ENCODE measurements around the gene EIF4E1B. TPM values are rescaled to one million over a fixed set of nuclear protein-coding genes. Genes with fewer than 3 reads are reported as not detected.

EIF4E1B gene
- polyA plus RNA-seq, 2 donors, result not detected

DNA sequence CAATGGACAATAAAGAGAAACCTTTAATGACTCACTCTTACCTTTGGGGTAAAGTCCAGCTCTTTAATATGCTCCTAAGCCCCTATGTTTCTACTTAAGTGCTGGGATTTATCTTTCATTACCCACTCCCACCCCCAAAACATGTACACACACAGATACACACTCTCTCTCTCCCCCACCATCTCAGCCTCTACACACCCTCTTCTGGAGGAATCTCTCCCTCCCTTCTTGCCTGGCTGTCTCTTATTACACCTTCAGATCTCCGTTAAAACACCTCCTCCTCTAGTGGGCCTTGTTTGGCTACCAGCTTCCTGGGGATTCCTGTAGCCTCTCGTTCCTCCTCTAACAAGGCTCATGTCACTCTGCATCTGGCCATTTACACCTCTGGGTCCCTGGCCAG lies 27.4 kb upstream of the EIF4E1B start:
- H3K27ac ChIP-seq (ENCODE audit: low read depth in 2 of 2, low read length in 1 of 2), result no peak overlapping the region
- H3K4me1 ChIP-seq (ENCODE audit: control insufficient read depth in 2 of 2, insufficient read depth in 2 of 2, low read length in 1 of 2), result no peaks in the 10 kb centered on the region
- H3K4me3 ChIP-seq (ENCODE audit: low read depth in 1 of 2, low read length in 2 of 2), result no peak overlapping the region
- H3K27me3 ChIP-seq (ENCODE audit: control insufficient read depth in 1 of 2, insufficient read depth in 2 of 2, low read length in 2 of 2), result no peaks in the 10 kb centered on the region
- H3K36me3 ChIP-seq (ENCODE audit: control insufficient read depth in 2 of 2, insufficient read depth in 2 of 2, low read length in 1 of 2), result no peaks in the 10 kb centered on the region
- WGBS, 2 donors, result 20 to 30% methylated on average over 2 of the region's 2 CpGs
- H3K9me3 ChIP-seq (ENCODE audit: control insufficient read depth in 2 of 2, insufficient read depth in 1 of 2, low read depth in 1 of 2, low read length in 1 of 2), result no peaks in the 10 kb centered on the region

DNA sequence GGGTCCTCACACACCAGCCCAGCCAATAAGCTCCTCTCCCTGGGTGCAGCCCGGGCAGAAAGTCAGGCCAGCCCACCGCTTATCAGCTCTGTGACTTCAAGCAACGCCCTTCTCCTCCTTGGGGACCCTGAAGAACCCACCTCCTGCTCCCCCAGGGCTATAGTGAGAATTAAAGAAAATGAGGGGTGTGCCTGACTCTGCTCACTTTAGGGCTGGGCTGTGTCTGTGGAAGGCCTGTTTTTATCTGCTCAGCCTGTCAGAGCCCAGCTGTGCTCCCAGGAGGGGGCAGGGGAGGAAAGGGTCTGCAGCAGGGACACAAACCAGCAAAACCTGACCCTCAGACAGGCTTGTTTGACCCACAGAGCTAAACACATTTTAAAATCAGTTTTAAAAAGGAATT lies 24.4 kb upstream of the EIF4E1B start:
- no peaks in the 10 kb centered on the region for H3K36me3 ChIP-seq (ENCODE audit: control insufficient read depth in 2 of 2, insufficient read depth in 2 of 2, low read length in 1 of 2)
- H3K27me3 ChIP-seq (ENCODE audit: control insufficient read depth in 1 of 2, insufficient read depth in 2 of 2, low read length in 2 of 2), result peaks cover 0 to 4% of the 10 kb centered on the region in 2 donors
- no peak overlapping the region for H3K4me3 ChIP-seq (ENCODE audit: low read depth in 1 of 2, low read length in 2 of 2)
- 65 to 78% methylated on average over 3 of the region's 3 CpGs for WGBS, 2 donors
- peaks cover 4 to 8% of the 10 kb centered on the region in 2 donors for H3K4me1 ChIP-seq (ENCODE audit: control insufficient read depth in 2 of 2, insufficient read depth in 2 of 2, low read length in 1 of 2)
- H3K9me3 ChIP-seq (ENCODE audit: control insufficient read depth in 2 of 2, insufficient read depth in 1 of 2, low read depth in 1 of 2, low read length in 1 of 2), result no peaks in the 10 kb centered on the region
- H3K27ac ChIP-seq (ENCODE audit: low read depth in 2 of 2, low read length in 1 of 2), result no peak overlapping the region

DNA sequence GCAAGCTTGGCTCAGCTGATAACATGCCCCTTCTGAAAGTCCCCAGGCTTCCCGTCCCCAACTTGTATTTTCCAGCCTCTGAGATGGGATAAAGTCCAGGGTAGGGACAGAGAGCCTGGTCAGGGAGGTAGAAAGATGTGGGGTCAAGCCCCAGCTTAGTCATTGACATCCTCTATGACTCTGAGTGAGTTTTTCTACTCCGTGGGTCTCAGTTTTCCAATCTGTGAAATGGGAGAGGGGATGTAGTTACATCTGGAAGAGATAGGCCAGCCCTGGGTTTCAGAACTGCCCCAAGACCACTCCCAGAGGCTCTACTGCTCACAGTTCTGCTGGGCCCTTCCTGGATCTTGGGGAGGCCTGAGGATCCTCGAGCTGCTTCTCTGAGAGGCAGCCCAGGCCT lies 23.6 kb upstream of the EIF4E1B start:
- peaks cover 0 to 4% of the 10 kb centered on the region in 2 donors for H3K27me3 ChIP-seq (ENCODE audit: control insufficient read depth in 1 of 2, insufficient read depth in 2 of 2, low read length in 2 of 2)
- WGBS, 2 donors, result 87 to 91% methylated on average over 3 of the region's 3 CpGs

DNA sequence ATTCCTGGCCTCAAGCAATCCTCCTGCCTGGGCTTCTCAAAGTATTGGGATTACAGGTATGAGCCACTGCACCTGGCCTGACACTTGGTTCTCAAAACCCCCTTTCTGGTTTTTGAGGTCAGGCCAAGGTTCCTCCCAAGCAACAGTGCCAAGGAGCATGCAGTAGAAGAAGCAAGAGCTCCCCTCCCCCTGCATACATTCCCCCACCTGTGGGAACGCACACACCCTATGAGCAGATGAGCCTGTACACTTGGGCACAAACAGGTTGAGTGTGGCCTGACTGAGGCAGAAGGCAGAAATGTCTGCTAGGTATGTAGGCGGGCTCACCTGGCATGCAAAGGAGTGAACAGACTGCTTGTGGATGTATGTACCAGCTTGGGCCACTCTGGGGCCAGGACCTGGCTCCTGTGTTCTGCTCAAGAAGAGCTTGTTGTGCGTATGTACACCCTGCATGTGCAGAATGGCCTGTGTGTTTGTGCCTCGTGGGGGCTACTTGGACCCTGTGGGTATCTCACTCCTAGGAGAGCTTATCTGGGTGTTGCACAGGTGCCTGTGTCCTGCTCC lies 22.3 kb upstream of the EIF4E1B start:
- no peak overlapping the region for H3K27ac ChIP-seq (ENCODE audit: low read depth in 2 of 2, low read length in 1 of 2)
- peaks cover 0 to 4% of the 10 kb centered on the region in 2 donors for H3K27me3 ChIP-seq (ENCODE audit: control insufficient read depth in 1 of 2, insufficient read depth in 2 of 2, low read length in 2 of 2)
- 85 to 86% methylated on average over 4 of the region's 4 CpGs for WGBS, 2 donors
- H3K36me3 ChIP-seq (ENCODE audit: control insufficient read depth in 2 of 2, insufficient read depth in 2 of 2, low read length in 1 of 2), result no peaks in the 10 kb centered on the region
- H3K4me1 ChIP-seq (ENCODE audit: control insufficient read depth in 2 of 2, insufficient read depth in 2 of 2, low read length in 1 of 2), result peaks cover 4 to 8% of the 10 kb centered on the region in 2 donors
- no peaks in the 10 kb centered on the region for H3K9me3 ChIP-seq (ENCODE audit: control insufficient read depth in 2 of 2, insufficient read depth in 1 of 2, low read depth in 1 of 2, low read length in 1 of 2)
- H3K4me3 ChIP-seq (ENCODE audit: low read depth in 1 of 2, low read length in 2 of 2), result no peak overlapping the region

More for the DNA sequence above, 23.6 kb upstream of the EIF4E1B start:
- H3K36me3 ChIP-seq (ENCODE audit: control insufficient read depth in 2 of 2, insufficient read depth in 2 of 2, low read length in 1 of 2), result no peaks in the 10 kb centered on the region
- no peak overlapping the region for H3K4me3 ChIP-seq (ENCODE audit: low read depth in 1 of 2, low read length in 2 of 2)
- H3K4me1 ChIP-seq (ENCODE audit: control insufficient read depth in 2 of 2, insufficient read depth in 2 of 2, low read length in 1 of 2), result peaks cover 4 to 8% of the 10 kb centered on the region in 2 donors
- H3K9me3 ChIP-seq (ENCODE audit: control insufficient read depth in 2 of 2, insufficient read depth in 1 of 2, low read depth in 1 of 2, low read length in 1 of 2), result no peaks in the 10 kb centered on the region
- no peak overlapping the region for H3K27ac ChIP-seq (ENCODE audit: low read depth in 2 of 2, low read length in 1 of 2)

DNA sequence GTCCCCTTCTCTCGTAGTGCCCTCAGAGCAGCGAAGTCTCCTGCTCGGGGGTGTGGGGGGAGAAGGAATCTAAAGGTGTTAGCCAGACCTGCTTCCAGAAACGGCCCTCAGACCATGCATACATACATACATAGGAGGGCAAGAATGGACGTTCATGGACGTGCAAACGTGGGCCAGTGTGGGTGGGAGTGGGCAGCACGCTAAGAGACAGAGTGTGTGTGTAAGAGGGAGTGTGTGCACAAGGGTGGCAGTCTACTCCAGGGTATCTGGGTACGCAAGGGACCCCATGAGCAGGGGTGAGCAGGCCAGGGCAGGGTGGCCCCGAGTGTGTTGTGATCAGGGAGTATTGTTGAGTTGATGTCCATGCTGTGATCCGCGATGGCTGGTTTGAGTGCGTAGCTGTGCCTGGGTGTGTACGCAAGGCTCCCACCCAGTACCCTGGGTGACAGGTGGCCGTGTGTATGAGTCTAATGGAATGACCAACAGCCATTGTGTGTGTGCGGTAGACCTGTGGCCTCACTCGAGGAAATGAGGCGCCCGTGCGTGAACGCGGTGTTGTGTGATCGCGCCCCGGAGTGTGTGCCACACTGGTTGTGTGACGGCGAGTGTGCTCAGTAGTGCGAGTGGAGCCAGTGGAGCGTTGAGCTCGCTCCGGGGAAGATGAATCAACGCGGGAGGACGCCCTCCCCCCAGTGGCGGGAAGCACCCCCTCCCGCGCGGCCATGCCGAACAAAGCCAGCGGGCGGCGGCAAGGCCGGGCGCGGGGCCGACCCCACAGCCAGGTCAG lies 21.3 kb upstream of the EIF4E1B start:
- WGBS, 2 donors, result 30 to 32% methylated on average over 37 to 46 of the region's 46 CpGs
- peaks cover 0 to 4% of the 10 kb centered on the region in 2 donors for H3K27me3 ChIP-seq (ENCODE audit: control insufficient read depth in 1 of 2, insufficient read depth in 2 of 2, low read length in 2 of 2)
- H3K9me3 ChIP-seq (ENCODE audit: control insufficient read depth in 2 of 2, insufficient read depth in 1 of 2, low read depth in 1 of 2, low read length in 1 of 2), result no peaks in the 10 kb centered on the region
- peaks cover 4 to 8% of the 10 kb centered on the region in 2 donors for H3K4me1 ChIP-seq (ENCODE audit: control insufficient read depth in 2 of 2, insufficient read depth in 2 of 2, low read length in 1 of 2)
- no peak overlapping the region for H3K27ac ChIP-seq (ENCODE audit: low read depth in 2 of 2, low read length in 1 of 2)
- no peaks in the 10 kb centered on the region for H3K36me3 ChIP-seq (ENCODE audit: control insufficient read depth in 2 of 2, insufficient read depth in 2 of 2, low read length in 1 of 2)
- H3K4me3 ChIP-seq (ENCODE audit: low read depth in 1 of 2, low read length in 2 of 2), result peak overlapping the region; percentile 61

DNA sequence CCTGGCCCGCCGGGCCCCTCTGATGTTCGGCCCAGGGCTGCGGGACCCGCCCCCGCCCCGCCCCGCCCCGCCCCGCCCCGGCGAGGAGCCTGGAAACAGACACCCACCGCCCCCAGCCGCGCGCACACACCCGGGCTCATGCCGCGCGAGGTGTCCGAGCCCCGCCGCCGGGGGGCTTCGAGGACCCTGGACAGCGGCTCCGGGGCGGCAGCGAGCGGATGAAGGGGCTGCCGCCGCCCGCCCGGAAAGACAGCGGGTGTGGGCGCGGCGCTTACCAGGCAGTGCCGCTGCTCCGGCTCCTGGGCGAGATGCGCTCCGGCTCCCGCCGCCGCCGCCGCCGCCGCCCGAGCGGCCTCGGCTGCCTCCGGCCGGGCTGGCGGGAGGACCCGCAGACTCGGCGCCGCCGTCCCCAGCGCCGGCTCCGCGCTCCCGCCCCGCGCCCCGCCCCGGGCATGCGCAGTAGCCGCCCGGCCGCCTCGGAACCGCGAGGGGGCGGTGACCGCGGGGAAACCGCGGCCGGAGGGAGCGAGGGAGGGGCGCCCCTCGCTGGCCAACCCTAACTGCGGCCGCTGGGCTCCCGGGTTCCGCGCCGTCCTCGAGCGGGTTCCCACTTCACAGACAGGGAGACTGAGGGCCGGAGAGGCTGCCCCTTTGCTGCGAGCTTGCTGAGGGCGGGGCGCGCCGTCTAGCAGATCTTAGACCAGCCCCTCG lies 20.6 kb upstream of the EIF4E1B start, which contains the start of gene GPRIN1:
GPRIN1 (minus strand) TSS at position 433 of the 711 bp plus-strand sequence. CDS start 10,322 bp downstream, outside the sequence.
- Histone ChIP-seq H3K27me3 (ENCODE audit: control insufficient read depth in 1 of 2, insufficient read depth in 2 of 2, low read length in 2 of 2) (peaks cover 0 to 4% of the 10 kb centered on the region in 2 donors), H3K9me3 (ENCODE audit: control insufficient read depth in 2 of 2, insufficient read depth in 1 of 2, low read depth in 1 of 2, low read length in 1 of 2) (no peaks in the 10 kb centered on the region), H3K4me1 (ENCODE audit: control insufficient read depth in 2 of 2, insufficient read depth in 2 of 2, low read length in 1 of 2) (peaks cover 4 to 8% of the 10 kb centered on the region in 2 donors), H3K4me3 (ENCODE audit: low read depth in 1 of 2, low read length in 2 of 2) (peak within 1 kb of the TSS; percentile 61), H3K27ac (ENCODE audit: low read depth in 2 of 2, low read length in 1 of 2) (no peak within 1 kb of the TSS), H3K36me3 (ENCODE audit: control insufficient read depth in 2 of 2, insufficient read depth in 2 of 2, low read length in 1 of 2) (no peaks in the 10 kb centered on the region)
- WGBS, 2 donors, result 0 to 1% methylated on average over 62 to 101 of the region's 101 CpGs

DNA sequence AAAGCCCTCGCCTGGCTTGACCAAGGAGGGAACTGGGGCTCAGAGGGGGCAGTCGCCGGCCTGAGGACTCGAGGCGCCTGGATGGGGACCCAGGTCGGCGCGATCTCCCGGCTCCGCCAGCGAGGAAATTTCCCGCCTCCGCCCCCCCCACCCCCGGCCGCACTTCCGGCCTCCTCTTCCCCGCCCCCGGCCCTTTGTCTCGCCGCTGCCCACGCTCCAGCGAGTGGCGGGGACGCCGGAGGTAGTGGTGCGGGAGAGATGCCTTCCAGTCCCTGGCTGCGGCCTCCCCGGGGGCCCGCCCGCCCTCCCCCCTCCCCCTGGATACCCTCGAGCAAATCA lies 20.1 kb upstream of the EIF4E1B start:
- H3K27me3 ChIP-seq (ENCODE audit: control insufficient read depth in 1 of 2, insufficient read depth in 2 of 2, low read length in 2 of 2), result peaks cover 0 to 4% of the 10 kb centered on the region in 2 donors
- no peaks in the 10 kb centered on the region for H3K36me3 ChIP-seq (ENCODE audit: control insufficient read depth in 2 of 2, insufficient read depth in 2 of 2, low read length in 1 of 2)
- H3K27ac ChIP-seq (ENCODE audit: low read depth in 2 of 2, low read length in 1 of 2), result no peak overlapping the region
- H3K4me1 ChIP-seq (ENCODE audit: control insufficient read depth in 2 of 2, insufficient read depth in 2 of 2, low read length in 1 of 2), result peaks cover 4 to 8% of the 10 kb centered on the region in 2 donors
- no peaks in the 10 kb centered on the region for H3K9me3 ChIP-seq (ENCODE audit: control insufficient read depth in 2 of 2, insufficient read depth in 1 of 2, low read depth in 1 of 2, low read length in 1 of 2)
- WGBS, 2 donors, result 2 to 4% methylated on average over 17 to 31 of the region's 31 CpGs
- peak overlapping the region; percentile 61 for H3K4me3 ChIP-seq (ENCODE audit: low read depth in 1 of 2, low read length in 2 of 2)

DNA sequence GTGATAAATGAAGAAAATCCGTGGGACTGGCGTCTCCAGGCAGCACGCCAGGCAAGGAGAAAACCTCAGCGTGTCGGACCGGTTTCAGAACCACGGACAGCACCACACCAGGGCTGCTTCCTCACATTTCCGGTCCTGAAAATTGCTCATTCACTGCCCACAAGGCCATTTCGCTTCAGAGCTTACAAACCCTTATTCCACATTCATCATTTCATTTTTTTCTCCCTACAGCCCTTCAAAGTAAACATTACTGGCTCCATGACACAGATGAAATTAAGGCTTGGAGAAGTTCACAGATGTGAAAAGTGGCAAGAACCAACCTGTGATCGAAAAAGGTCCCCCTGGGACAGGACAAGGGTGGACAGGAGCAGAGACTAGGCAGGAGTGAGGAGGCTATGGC lies 19.0 kb upstream of the EIF4E1B start:
- 12% methylated on average over 10 of the region's 10 CpGs for WGBS, 2 donors
- H3K36me3 ChIP-seq (ENCODE audit: control insufficient read depth in 2 of 2, insufficient read depth in 2 of 2, low read length in 1 of 2), result no peaks in the 10 kb centered on the region
- no peak overlapping the region for H3K4me3 ChIP-seq (ENCODE audit: low read depth in 1 of 2, low read length in 2 of 2)
- H3K27me3 ChIP-seq (ENCODE audit: control insufficient read depth in 1 of 2, insufficient read depth in 2 of 2, low read length in 2 of 2), result peaks cover 0 to 4% of the 10 kb centered on the region in 2 donors
- H3K9me3 ChIP-seq (ENCODE audit: control insufficient read depth in 2 of 2, insufficient read depth in 1 of 2, low read depth in 1 of 2, low read length in 1 of 2), result no peaks in the 10 kb centered on the region
- peaks cover 4 to 8% of the 10 kb centered on the region in 2 donors for H3K4me1 ChIP-seq (ENCODE audit: control insufficient read depth in 2 of 2, insufficient read depth in 2 of 2, low read length in 1 of 2)
- no peak overlapping the region for H3K27ac ChIP-seq (ENCODE audit: low read depth in 2 of 2, low read length in 1 of 2)

DNA sequence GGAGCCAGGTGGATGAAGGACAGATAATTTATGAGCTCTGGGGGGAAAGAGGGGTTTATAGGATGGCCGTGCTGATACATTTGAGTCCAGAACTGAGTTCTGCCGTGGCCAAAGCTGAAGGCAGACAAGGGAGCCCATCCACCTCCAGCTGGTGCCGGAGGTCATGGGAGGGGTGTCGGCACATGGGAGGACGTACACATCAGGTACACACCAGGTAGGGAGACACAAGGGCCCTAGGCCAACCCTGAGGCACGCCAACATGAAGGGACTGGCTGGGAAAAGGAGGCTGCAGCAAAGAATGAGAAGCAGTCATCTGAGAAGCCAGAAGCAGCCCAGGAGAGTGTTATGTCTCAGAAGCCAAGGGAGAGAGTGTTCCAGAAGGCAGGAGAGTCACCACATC lies 18.5 kb upstream of the EIF4E1B start:
- Histone ChIP-seq H3K27ac (ENCODE audit: low read depth in 2 of 2, low read length in 1 of 2) (no peak overlapping the region), H3K4me1 (ENCODE audit: control insufficient read depth in 2 of 2, insufficient read depth in 2 of 2, low read length in 1 of 2) (peaks cover 4 to 8% of the 10 kb centered on the region in 2 donors), H3K4me3 (ENCODE audit: low read depth in 1 of 2, low read length in 2 of 2) (no peak overlapping the region), H3K9me3 (ENCODE audit: control insufficient read depth in 2 of 2, insufficient read depth in 1 of 2, low read depth in 1 of 2, low read length in 1 of 2) (no peaks in the 10 kb centered on the region), H3K36me3 (ENCODE audit: control insufficient read depth in 2 of 2, insufficient read depth in 2 of 2, low read length in 1 of 2) (no peaks in the 10 kb centered on the region), H3K27me3 (ENCODE audit: control insufficient read depth in 1 of 2, insufficient read depth in 2 of 2, low read length in 2 of 2) (peaks cover 0 to 4% of the 10 kb centered on the region in 2 donors)
- 79 to 84% methylated on average over 6 of the region's 6 CpGs for WGBS, 2 donors
